Sigmoid colon (tissue), 4 donors: Measurements from ENCODE around the gene IQGAP2.

Source experiments
- EP300 ChIP-seq, 4 donors: sonication (generic); formaldehyde crosslinking; IDR thresholded peaks; one replicate each; pipeline ENCODE4 v1.6.1; 2017; ENCODE audit warnings: antibody characterized with exemption in 4 of 4
- POLR2A ChIP-seq, 2 donors: fragments of 450-650 bp; IDR thresholded peaks; one replicate each; pipeline ENCODE4 v1.6.1; 2016; ENCODE audit warnings: antibody characterized with exemption in 2 of 2, mild to moderate bottlenecking in 2 of 2, moderate library complexity in 2 of 2
- TF ChIP-seq, protein P1 (sequence below), 4 experiments: fragments of 450-650 bp in 3 of 4; fragments of 200-600 bp in 1 of 4; IDR thresholded peaks; one replicate each; pipeline ENCODE4 v1.5.1; 2016 to 2019; ENCODE audit warnings: antibody characterized with exemption in 4 of 4, mild to moderate bottlenecking in 3 of 4, moderate library complexity in 2 of 4

DNA sequence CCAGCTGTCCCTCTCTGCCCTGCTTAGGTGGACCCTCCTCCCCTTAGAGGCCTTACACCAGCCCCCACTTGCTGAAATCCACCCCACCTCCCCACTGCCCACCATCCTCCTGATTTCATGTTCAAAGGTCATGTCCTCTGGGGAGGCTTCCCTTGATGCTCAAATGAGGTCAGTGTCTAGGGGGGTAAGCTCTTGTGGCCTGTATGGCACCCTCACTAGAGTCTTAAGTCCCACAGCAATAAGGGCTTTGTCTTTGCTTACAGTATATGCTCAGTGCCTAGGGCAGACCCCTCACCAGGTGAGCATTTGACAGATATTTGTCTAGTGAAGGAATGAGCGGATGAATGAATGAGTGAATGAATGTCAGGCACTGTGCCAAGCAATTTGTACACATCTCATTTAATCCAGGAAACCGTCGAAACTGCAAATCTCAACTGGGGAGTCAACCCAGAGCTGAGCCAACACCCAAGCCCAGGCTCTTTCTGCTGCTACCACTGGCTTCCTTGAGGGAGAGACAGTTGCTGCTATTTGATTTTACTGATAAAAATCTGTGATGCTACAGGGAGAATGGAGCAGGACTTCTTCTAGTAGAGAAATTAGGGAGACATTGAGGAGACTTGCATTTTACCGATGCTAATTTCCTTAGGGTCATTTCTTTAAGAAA is 101.9 kb downstream of the IQGAP2 start:
- TF ChIP-seq, protein P1, sequence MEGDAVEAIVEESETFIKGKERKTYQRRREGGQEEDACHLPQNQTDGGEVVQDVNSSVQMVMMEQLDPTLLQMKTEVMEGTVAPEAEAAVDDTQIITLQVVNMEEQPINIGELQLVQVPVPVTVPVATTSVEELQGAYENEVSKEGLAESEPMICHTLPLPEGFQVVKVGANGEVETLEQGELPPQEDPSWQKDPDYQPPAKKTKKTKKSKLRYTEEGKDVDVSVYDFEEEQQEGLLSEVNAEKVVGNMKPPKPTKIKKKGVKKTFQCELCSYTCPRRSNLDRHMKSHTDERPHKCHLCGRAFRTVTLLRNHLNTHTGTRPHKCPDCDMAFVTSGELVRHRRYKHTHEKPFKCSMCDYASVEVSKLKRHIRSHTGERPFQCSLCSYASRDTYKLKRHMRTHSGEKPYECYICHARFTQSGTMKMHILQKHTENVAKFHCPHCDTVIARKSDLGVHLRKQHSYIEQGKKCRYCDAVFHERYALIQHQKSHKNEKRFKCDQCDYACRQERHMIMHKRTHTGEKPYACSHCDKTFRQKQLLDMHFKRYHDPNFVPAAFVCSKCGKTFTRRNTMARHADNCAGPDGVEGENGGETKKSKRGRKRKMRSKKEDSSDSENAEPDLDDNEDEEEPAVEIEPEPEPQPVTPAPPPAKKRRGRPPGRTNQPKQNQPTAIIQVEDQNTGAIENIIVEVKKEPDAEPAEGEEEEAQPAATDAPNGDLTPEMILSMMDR (IDR thresholded peaks at IDR 0.05) = no peak
- no peak for TF ChIP-seq POLR2A (IDR thresholded peaks at IDR 0.05)
- no peak for TF ChIP-seq EP300 (IDR thresholded peaks at IDR 0.05)
